ENCODE measurements around the gene TM7SF3.

The TM7SF3 gene

DNA sequence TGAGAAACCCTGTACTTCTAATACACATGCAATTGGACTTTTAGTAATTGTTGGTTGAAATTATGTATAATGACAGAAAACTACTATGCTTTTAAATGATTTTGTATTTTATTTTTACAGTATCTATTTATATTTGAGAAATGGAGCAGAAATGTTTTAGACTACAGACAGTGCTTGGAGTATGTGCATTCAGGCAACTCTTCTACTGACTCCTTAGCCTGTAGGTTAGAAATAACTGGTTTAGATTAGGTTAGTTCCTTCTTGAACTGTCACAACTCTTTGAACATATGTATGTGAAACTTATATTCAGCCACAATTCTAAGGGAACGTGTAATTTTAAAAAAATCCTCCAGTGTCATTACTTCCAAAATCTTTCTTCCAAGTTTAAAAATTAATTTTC is 74.2 kb downstream of the TM7SF3 start:
- TF ChIP-seq POLR2AphosphoS5 (IDR thresholded peaks at IDR 0.05; ENCODE audit: low read depth, low read length) (no peak), FOXP2 (optimal IDR thresholded peaks at IDR 0.05; ENCODE audit: borderline replicate concordance, extremely low read depth, extremely low read length, insufficient read depth) (no peak), TAF1 (IDR thresholded peaks at IDR 0.05; ENCODE audit: borderline replicate concordance, insufficient read depth, low read length) (no peak), SIN3A (IDR thresholded peaks at IDR 0.05; ENCODE audit: borderline replicate concordance, insufficient read depth, low read length) (no peak)
- TF ChIP-seq, protein P1, sequence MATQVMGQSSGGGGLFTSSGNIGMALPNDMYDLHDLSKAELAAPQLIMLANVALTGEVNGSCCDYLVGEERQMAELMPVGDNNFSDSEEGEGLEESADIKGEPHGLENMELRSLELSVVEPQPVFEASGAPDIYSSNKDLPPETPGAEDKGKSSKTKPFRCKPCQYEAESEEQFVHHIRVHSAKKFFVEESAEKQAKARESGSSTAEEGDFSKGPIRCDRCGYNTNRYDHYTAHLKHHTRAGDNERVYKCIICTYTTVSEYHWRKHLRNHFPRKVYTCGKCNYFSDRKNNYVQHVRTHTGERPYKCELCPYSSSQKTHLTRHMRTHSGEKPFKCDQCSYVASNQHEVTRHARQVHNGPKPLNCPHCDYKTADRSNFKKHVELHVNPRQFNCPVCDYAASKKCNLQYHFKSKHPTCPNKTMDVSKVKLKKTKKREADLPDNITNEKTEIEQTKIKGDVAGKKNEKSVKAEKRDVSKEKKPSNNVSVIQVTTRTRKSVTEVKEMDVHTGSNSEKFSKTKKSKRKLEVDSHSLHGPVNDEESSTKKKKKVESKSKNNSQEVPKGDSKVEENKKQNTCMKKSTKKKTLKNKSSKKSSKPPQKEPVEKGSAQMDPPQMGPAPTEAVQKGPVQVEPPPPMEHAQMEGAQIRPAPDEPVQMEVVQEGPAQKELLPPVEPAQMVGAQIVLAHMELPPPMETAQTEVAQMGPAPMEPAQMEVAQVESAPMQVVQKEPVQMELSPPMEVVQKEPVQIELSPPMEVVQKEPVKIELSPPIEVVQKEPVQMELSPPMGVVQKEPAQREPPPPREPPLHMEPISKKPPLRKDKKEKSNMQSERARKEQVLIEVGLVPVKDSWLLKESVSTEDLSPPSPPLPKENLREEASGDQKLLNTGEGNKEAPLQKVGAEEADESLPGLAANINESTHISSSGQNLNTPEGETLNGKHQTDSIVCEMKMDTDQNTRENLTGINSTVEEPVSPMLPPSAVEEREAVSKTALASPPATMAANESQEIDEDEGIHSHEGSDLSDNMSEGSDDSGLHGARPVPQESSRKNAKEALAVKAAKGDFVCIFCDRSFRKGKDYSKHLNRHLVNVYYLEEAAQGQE (IDR thresholded peaks at IDR 0.05; ENCODE audit: insufficient read depth in 1 of 2, low read depth in 2 of 2, low read length in 2 of 2) = no peak

GRCh38 chr12:26939192-26939832 is 74.9 kb downstream of the TM7SF3 start:
- TF ChIP-seq POLR2AphosphoS5 (IDR thresholded peaks at IDR 0.05; ENCODE audit: low read depth, low read length) (no peak), FOXP2 (optimal IDR thresholded peaks at IDR 0.05; ENCODE audit: borderline replicate concordance, extremely low read depth, extremely low read length, insufficient read depth) (no peak), TAF1 (IDR thresholded peaks at IDR 0.05; ENCODE audit: borderline replicate concordance, insufficient read depth, low read length) (no peak), SIN3A (IDR thresholded peaks at IDR 0.05; ENCODE audit: borderline replicate concordance, insufficient read depth, low read length) (no peak)
- TF ChIP-seq, protein P1 (IDR thresholded peaks at IDR 0.05; ENCODE audit: insufficient read depth in 1 of 2, low read depth in 2 of 2, low read length in 2 of 2) = no peak

- no peak for TF ChIP-seq POLR2AphosphoS5 (IDR thresholded peaks at IDR 0.05; ENCODE audit: low read depth, low read length)
- TF ChIP-seq, protein P1 (IDR thresholded peaks at IDR 0.05; ENCODE audit: insufficient read depth in 1 of 2, low read depth in 2 of 2, low read length in 2 of 2) = no peak
- no peak for TF ChIP-seq TAF1 (IDR thresholded peaks at IDR 0.05; ENCODE audit: borderline replicate concordance, insufficient read depth, low read length)
- no peak for TF ChIP-seq FOXP2 (optimal IDR thresholded peaks at IDR 0.05; ENCODE audit: borderline replicate concordance, extremely low read depth, extremely low read length, insufficient read depth)
- TF ChIP-seq SIN3A (IDR thresholded peaks at IDR 0.05; ENCODE audit: borderline replicate concordance, insufficient read depth, low read length) = no peak
These were observed 75.5 kb downstream of the TM7SF3 start for GRCh38 chr12:26938701-26939062.

GRCh38 chr12:26937863-26938700 is 76.1 kb downstream of the TM7SF3 start, which contains the start of the genes FGFR1OP2 and INTS13:
FGFR1OP2 (plus strand) TSS chr12:26938470; CDS start chr12:26954159, 15,689 bp downstream.
INTS13 (minus strand) TSS chr12:26937981; CDS start chr12:26936803, 1,178 bp downstream.
- TF ChIP-seq POLR2AphosphoS5 (IDR thresholded peaks at IDR 0.05; ENCODE audit: low read depth, low read length) = peak; percentile 84
- peak; percentile 85 for TF ChIP-seq FOXP2 (optimal IDR thresholded peaks at IDR 0.05; ENCODE audit: borderline replicate concordance, extremely low read depth, extremely low read length, insufficient read depth)
- TF ChIP-seq SIN3A (IDR thresholded peaks at IDR 0.05; ENCODE audit: borderline replicate concordance, insufficient read depth, low read length) = peak; percentile 82; the same call in 1 of the 2 replicates
- TF ChIP-seq, protein P1 (IDR thresholded peaks at IDR 0.05; ENCODE audit: insufficient read depth in 1 of 2, low read depth in 2 of 2, low read length in 2 of 2) = no peak
- TF ChIP-seq TAF1 (IDR thresholded peaks at IDR 0.05; ENCODE audit: borderline replicate concordance, insufficient read depth, low read length) = peak; percentile 70; the same call in 1 of the 2 replicates
